H9 (cell line): ENCODE data around the gene MED27. TPM values are rescaled to one million over a fixed set of nuclear protein-coding genes. Genes with fewer than 3 reads are reported as not detected.

Source experiments
- DNase-seq: peaks from one replicate; pipeline ENCODE4 v3.0.0-alpha.2; 2017
- H2AFZ ChIP-seq: one replicate; pipeline ENCODE4 v1.6.1; 2013; ENCODE audit warnings: mild to moderate bottlenecking, low read length, control low read depth, moderate library complexity
- H2AK5ac ChIP-seq: 2 replicates; pipeline ENCODE4 v1.6.1; 2013; ENCODE audit warnings: low read length, control low read depth, mixed read lengths; ENCODE audit not compliant: insufficient read length
- H2BK120ac ChIP-seq: one replicate; pipeline ENCODE4 v1.6.1; 2013; ENCODE audit warnings: low read depth, mild to moderate bottlenecking, low read length, control low read depth, inconsistent platforms; ENCODE audit not compliant: poor library complexity, severe bottlenecking
- H2BK12ac ChIP-seq: 2 replicates; pipeline ENCODE4 v1.6.1; 2013; ENCODE audit warnings: low read length, control low read depth, mixed read lengths, low read depth; ENCODE audit not compliant: insufficient read length
- H2BK15ac ChIP-seq: 2 replicates; pipeline ENCODE4 v1.6.1; 2013; ENCODE audit warnings: low read depth, low read length, control low read depth
- H2BK20ac ChIP-seq: one replicate; pipeline ENCODE4 v1.6.1; 2013; ENCODE audit warnings: low read depth, mild to moderate bottlenecking, low read length, control low read depth, inconsistent platforms; ENCODE audit not compliant: poor library complexity, severe bottlenecking
- H2BK5ac ChIP-seq: 2 replicates; pipeline ENCODE4 v1.6.1; 2013; ENCODE audit warnings: low read length, control low read depth, mixed read lengths; ENCODE audit not compliant: insufficient read length
- H3K14ac ChIP-seq: 2 replicates; pipeline ENCODE4 v1.6.1; 2013; ENCODE audit warnings: low read length, control low read depth; ENCODE audit not compliant: insufficient read depth
- H3K18ac ChIP-seq: 2 replicates; pipeline ENCODE4 v1.6.1; 2013; ENCODE audit warnings: low read depth, mild to moderate bottlenecking, mixed read lengths, low read length, control low read depth; ENCODE audit not compliant: insufficient read length
- H3K23ac ChIP-seq: 2 replicates; pipeline ENCODE4 v1.6.1; 2013; ENCODE audit warnings: low read length, control low read depth, mixed read lengths, low read depth; ENCODE audit not compliant: insufficient read length
- H3K23me2 ChIP-seq: 2 replicates; pipeline ENCODE4 v1.6.1; 2013; ENCODE audit warnings: low read depth, mild to moderate bottlenecking, mixed read lengths, low read length, control low read depth; ENCODE audit not compliant: insufficient read length, poor library complexity, severe bottlenecking
- H3K27ac ChIP-seq: 2 replicates; pipeline ENCODE4 v1.5.1; 2013; ENCODE audit warnings: low read length, control low read depth, mixed read lengths, low read depth; ENCODE audit not compliant: insufficient read length
- H3K27me3 ChIP-seq: 2 replicates; pipeline ENCODE4 v1.6.1; 2013; ENCODE audit warnings: low read length, control low read depth, inconsistent platforms; ENCODE audit not compliant: insufficient read depth
- H3K4ac ChIP-seq: 2 replicates; pipeline ENCODE4 v1.6.1; 2013; ENCODE audit warnings: low read depth, mild to moderate bottlenecking, control low read depth, inconsistent platforms, low read length, moderate library complexity
- H3K4me1 ChIP-seq: 2 replicates; pipeline ENCODE4 v1.6.1; 2013; ENCODE audit warnings: low read length, control low read depth, inconsistent platforms; ENCODE audit not compliant: insufficient read depth
- H3K4me2 ChIP-seq: 2 replicates; pipeline ENCODE4 v1.6.1; 2013; ENCODE audit warnings: low read length, control low read depth, mixed read lengths; ENCODE audit not compliant: insufficient read length, insufficient read depth
- H3K56ac ChIP-seq: 2 replicates; pipeline ENCODE4 v1.6.1; 2013; ENCODE audit warnings: low read depth, mild to moderate bottlenecking, mixed read lengths, low read length, control low read depth; ENCODE audit not compliant: insufficient read length
- H3K79me1 ChIP-seq: 2 replicates; pipeline ENCODE4 v1.6.1; 2013; ENCODE audit warnings: low read depth, mild to moderate bottlenecking, moderate library complexity, low read length, control low read depth, inconsistent platforms; ENCODE audit not compliant: insufficient read depth, poor library complexity, severe bottlenecking
- H3K79me2 ChIP-seq: 2 replicates; pipeline ENCODE4 v1.6.1; 2013; ENCODE audit warnings: low read length, control low read depth, inconsistent platforms; ENCODE audit not compliant: insufficient read depth
- H3K9ac ChIP-seq: 2 replicates; pipeline ENCODE4 v1.6.1; 2013; ENCODE audit warnings: low read length, control low read depth, mixed read lengths; ENCODE audit not compliant: insufficient read length; ENCODE audit errors: extremely low read depth
- H3K9me3 ChIP-seq: one replicate; pipeline ENCODE4 v1.6.1; 2013; ENCODE audit warnings: low read depth, low read length, inconsistent platforms; ENCODE audit not compliant: control insufficient read depth
- H3T11ph ChIP-seq: one replicate; pipeline ENCODE4 v1.6.1; 2013; ENCODE audit warnings: mild to moderate bottlenecking, low read length, control low read depth, inconsistent platforms
- H4K20me1 ChIP-seq: one replicate; pipeline ENCODE4 v1.6.1; 2013; ENCODE audit not compliant: control insufficient read depth, insufficient read length, insufficient read depth
- H4K5ac ChIP-seq: 2 replicates; pipeline ENCODE4 v1.6.1; 2013; ENCODE audit warnings: low read depth, mild to moderate bottlenecking, mixed read lengths, low read length, control low read depth; ENCODE audit not compliant: insufficient read length
- H4K8ac ChIP-seq: replicated peaks from 2 replicates; pipeline ENCODE4 v1.6.1; 2013; ENCODE audit warnings: low read length, control low read depth, mixed read lengths, low read depth; ENCODE audit not compliant: insufficient read length
- H4K91ac ChIP-seq: 2 replicates; pipeline ENCODE4 v1.6.1; 2013; ENCODE audit warnings: low read depth, mild to moderate bottlenecking, moderate library complexity, mixed read lengths, low read length, control low read depth; ENCODE audit not compliant: insufficient read length
- H3K27ac Mint-ChIP-seq, 3 experiments: 2 replicates in 2 of 3; 3 replicates in 1 of 3; pipeline ENCODE4 v1.8.0; 2020 to 2021; ENCODE audit warnings: mixed read lengths in 3 of 3, mild to moderate bottlenecking in 1 of 3, moderate library complexity in 1 of 3
- H3K27me3 Mint-ChIP-seq: 2 replicates; pipeline ENCODE4 v1.8.0; 2021; ENCODE audit warnings: low read depth, mild to moderate bottlenecking, moderate library complexity, mixed read lengths
- H3K36me3 Mint-ChIP-seq, 3 experiments: 2 replicates in 2 of 3; 3 replicates in 1 of 3; pipeline ENCODE4 v1.8.0; 2020 to 2021; ENCODE audit warnings: low read depth in 3 of 3, mixed read lengths in 3 of 3; ENCODE audit not compliant: insufficient read depth in 1 of 3
- H3K4me1 Mint-ChIP-seq, 2 experiments: 2 replicates each; pipeline ENCODE4 v1.8.0; 2020; ENCODE audit warnings: mixed read lengths in 2 of 2
- H3K4me3 Mint-ChIP-seq, 2 experiments: 2 replicates in 1 of 2; 3 replicates in 1 of 2; pipeline ENCODE4 v1.8.0; 2020 to 2021; ENCODE audit warnings: mild to moderate bottlenecking in 2 of 2, mixed read lengths in 2 of 2, moderate library complexity in 1 of 2
- H3K9me3 Mint-ChIP-seq, 2 experiments: 2 replicates in 1 of 2; 3 replicates in 1 of 2; pipeline ENCODE4 v1.8.0; 2020; ENCODE audit warnings: mild to moderate bottlenecking in 2 of 2, mixed read lengths in 2 of 2, moderate library complexity in 1 of 2
- WGBS: extraction: QIAGEN DNeasy Blood & Tissue Kit; methylation state at CpG from one replicate; pipeline ENCODE4 v1.1.7; 2013; ENCODE audit warnings: missing lambda C conversion rate, low lambda C conversion rate, mixed read lengths; ENCODE audit not compliant: insufficient read length; ENCODE audit errors: extremely low coverage; 5-methylcytosine and 5-hydroxymethylcytosine counted together
- total RNA-seq: library from RNA; stranded (reverse); gene quantifications from 2 replicates; pipeline ENCODE4 v1.2.1, GENCODE V29; 2021
- TF ChIP-seq, protein P1 (sequence below): fragments of 200-600 bp; sonication (generic); conservative IDR thresholded peaks from 3 replicates; pipeline ENCODE4 v1.8.0; 2021; ENCODE audit warnings: antibody characterized with exemption, mild to moderate bottlenecking

The MED27 gene
- total RNA-seq, 1 experiment from 2014 or later = 33.5 TPM

DNA sequence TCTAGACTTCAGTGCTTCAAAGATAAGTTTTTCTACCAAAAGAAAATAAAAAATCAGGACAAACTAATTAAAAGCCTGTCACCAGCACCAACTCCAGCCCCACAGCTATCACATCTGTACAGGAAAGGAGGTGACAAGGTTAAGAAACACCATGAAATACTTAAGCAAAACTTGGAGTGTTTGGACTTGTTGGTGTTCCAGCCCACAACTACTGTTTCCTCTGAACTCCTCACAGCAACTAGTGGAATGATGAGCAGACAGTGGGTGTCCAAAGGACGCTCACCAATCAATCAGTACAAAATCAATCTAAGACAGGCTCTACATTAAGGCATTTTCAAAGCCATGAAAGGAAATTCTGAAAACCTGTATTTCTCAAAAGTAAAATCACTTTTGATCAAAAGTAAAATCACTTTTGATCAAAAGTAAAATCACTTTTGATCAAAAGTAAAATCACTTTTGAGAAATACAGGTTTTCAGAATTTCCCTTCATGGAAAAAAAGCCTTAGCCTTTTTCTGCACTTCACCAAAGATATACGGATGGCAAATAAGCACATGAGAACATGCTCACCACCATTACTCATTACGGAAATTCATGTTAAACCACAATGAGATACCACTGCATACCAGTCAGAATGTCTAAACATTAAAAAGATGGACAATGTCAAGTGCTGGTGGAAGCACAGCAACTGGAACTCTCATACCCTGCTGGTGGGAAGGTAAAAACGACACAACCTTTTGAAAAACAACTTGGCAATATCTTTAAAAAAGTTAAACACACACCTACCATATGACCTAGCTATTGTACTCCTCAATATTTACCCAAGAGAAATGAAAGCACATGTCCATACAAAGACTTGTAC is 79.7 kb downstream of the MED27 start:
- H3K9ac ChIP-seq = no peak overlapping the region
- H3K27ac Mint-ChIP-seq = no peak overlapping the region
- H3K4me2 ChIP-seq = no peak overlapping the region
- H4K91ac ChIP-seq = no peak overlapping the region
- no peak overlapping the region for H3K4ac ChIP-seq
- H3K9me3 ChIP-seq = no peaks in the 10 kb centered on the region
- no peak overlapping the region for H2BK20ac ChIP-seq
- H2AK5ac ChIP-seq = no peak overlapping the region
- no peak overlapping the region for H3T11ph ChIP-seq
- H2BK120ac ChIP-seq = no peak overlapping the region
- no peak overlapping the region for H4K5ac ChIP-seq
- H2BK12ac ChIP-seq = no peak overlapping the region
- no peak overlapping the region for H2AFZ ChIP-seq
- H3K4me3 Mint-ChIP-seq = no peak overlapping the region
- H3K4me1 Mint-ChIP-seq = peaks cover 33 to 35% of the 10 kb centered on the region in 2 experiments
- no peaks in the 10 kb centered on the region for H4K20me1 ChIP-seq
- H3K36me3 Mint-ChIP-seq = peaks cover 5 to 19% (median 6%) of the 10 kb centered on the region in 3 experiments; a peak in 5 of 7 replicates
- H3K14ac ChIP-seq = no peak overlapping the region
- no peak overlapping the region for H3K56ac ChIP-seq
- no peak overlapping the region for H2BK15ac ChIP-seq
- H3K9me3 Mint-ChIP-seq = no peaks in the 10 kb centered on the region
- no peak overlapping the region for H3K23ac ChIP-seq
- no CpG with 5 or more reads among the region's 4 CpGs for WGBS
- H3K79me2 ChIP-seq = no peaks in the 10 kb centered on the region
- H2BK5ac ChIP-seq = no peak overlapping the region
- H4K8ac ChIP-seq = no peak overlapping the region
- peaks cover 1% of the 10 kb centered on the region for H3K79me1 ChIP-seq
- no peaks in the 10 kb centered on the region for H3K27me3 ChIP-seq
- H3K18ac ChIP-seq = no peak overlapping the region
- H3K23me2 ChIP-seq = no peaks in the 10 kb centered on the region
- H3K27me3 Mint-ChIP-seq = no peaks in the 10 kb centered on the region; the same call in 1 of the 2 replicates
- no peak for DNase-seq
- H3K4me1 ChIP-seq = peaks cover 5% of the 10 kb centered on the region; the same call in 1 of the 2 replicates
- TF ChIP-seq, protein P1, sequence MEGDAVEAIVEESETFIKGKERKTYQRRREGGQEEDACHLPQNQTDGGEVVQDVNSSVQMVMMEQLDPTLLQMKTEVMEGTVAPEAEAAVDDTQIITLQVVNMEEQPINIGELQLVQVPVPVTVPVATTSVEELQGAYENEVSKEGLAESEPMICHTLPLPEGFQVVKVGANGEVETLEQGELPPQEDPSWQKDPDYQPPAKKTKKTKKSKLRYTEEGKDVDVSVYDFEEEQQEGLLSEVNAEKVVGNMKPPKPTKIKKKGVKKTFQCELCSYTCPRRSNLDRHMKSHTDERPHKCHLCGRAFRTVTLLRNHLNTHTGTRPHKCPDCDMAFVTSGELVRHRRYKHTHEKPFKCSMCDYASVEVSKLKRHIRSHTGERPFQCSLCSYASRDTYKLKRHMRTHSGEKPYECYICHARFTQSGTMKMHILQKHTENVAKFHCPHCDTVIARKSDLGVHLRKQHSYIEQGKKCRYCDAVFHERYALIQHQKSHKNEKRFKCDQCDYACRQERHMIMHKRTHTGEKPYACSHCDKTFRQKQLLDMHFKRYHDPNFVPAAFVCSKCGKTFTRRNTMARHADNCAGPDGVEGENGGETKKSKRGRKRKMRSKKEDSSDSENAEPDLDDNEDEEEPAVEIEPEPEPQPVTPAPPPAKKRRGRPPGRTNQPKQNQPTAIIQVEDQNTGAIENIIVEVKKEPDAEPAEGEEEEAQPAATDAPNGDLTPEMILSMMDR = no peak
- H3K27ac ChIP-seq = no peak overlapping the region
